ENCODE results near the gene KCNS1. TPM values are rescaled to one million over a fixed set of nuclear protein-coding genes. Genes with fewer than 3 reads are reported as not detected.

Gene KCNS1
- total and polyA plus RNA-seq, 7 donors: 0.14 to 1.1 (median 0.60) TPM; not detected in 4

DNA sequence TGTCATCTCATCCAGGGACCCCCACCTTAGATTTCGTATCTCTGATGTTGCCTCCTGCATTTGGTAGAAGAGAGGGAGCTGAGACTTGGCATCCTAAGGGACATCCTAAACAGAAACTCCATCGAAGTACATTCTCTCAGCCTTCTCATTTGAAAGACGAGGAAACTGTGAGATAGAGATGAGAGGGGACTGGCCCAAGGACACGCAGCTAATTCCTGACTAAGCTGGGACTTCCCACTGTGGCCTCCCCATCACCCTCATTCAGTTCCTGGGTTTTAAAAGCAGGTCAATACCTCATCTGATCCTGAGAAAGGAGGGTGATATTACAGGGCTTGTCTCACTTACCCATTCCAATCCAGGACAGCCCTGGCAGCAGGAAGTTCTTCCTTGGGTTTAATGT, 14.9 kb upstream of the KCNS1 start:
- H3K27ac ChIP-seq: no peak overlapping the region
- DNase-seq: no peak
- H3K4me3 ChIP-seq: no peak overlapping the region
- intact Hi-C loops (cut with DNase I): no loop called here
- H3K27me3 ChIP-seq: peaks cover 0 to 30% (median 0%) of the 10 kb centered on the region in 3 donors
- no peaks in the 10 kb centered on the region for H3K36me3 ChIP-seq
- TF ChIP-seq POLR2A (IDR thresholded peaks at IDR 0.05): no peak
- no peak for TF ChIP-seq EP300 (IDR thresholded peaks at IDR 0.05)
- TF ChIP-seq, protein P1, sequence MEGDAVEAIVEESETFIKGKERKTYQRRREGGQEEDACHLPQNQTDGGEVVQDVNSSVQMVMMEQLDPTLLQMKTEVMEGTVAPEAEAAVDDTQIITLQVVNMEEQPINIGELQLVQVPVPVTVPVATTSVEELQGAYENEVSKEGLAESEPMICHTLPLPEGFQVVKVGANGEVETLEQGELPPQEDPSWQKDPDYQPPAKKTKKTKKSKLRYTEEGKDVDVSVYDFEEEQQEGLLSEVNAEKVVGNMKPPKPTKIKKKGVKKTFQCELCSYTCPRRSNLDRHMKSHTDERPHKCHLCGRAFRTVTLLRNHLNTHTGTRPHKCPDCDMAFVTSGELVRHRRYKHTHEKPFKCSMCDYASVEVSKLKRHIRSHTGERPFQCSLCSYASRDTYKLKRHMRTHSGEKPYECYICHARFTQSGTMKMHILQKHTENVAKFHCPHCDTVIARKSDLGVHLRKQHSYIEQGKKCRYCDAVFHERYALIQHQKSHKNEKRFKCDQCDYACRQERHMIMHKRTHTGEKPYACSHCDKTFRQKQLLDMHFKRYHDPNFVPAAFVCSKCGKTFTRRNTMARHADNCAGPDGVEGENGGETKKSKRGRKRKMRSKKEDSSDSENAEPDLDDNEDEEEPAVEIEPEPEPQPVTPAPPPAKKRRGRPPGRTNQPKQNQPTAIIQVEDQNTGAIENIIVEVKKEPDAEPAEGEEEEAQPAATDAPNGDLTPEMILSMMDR (IDR thresholded peaks at IDR 0.05): no peak
- no peak for TF ChIP-seq POLR2AphosphoS5 (IDR thresholded peaks at IDR 0.05)
- WGBS, 2 donors: 80 to 91% methylated on average over 4 of the region's 4 CpGs
- peaks cover 0 to 3% (median 0%) of the 10 kb centered on the region in 4 donors for H3K9me3 ChIP-seq
- H3K4me1 ChIP-seq: no peaks in the 10 kb centered on the region

DNA sequence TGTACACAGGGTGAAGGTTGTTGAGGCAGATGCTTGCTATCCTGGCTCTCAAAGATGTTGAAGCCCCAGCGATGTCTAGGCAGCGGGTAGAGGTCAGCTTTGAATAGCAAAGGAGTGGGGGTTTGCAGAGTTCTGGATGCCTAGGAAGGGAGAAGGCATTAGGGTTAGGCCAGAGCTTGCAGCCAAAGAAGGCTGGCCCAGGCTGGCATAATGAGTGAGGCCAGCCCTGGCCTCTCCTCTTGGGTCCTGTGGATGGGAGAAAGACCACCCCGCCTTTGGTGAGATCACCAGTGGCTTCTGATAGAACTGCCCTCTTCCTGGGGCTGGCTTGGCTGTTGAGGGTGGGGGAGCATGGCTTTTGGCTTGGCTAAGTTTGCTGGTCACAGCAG, 14.5 kb upstream of the KCNS1 start:
- Histone ChIP-seq H3K27ac (no peak overlapping the region), H3K4me1 (no peaks in the 10 kb centered on the region), H3K27me3 (peaks cover 0 to 31% (median 0%) of the 10 kb centered on the region in 3 donors), H3K4me3 (no peak overlapping the region), H3K9me3 (no peaks in the 10 kb centered on the region), H3K36me3 (no peaks in the 10 kb centered on the region)
- WGBS, 2 donors: 79 to 88% methylated on average over 3 of the region's 3 CpGs
- TF ChIP-seq, protein P1 (IDR thresholded peaks at IDR 0.05): no peak
- no peak for TF ChIP-seq EP300 (IDR thresholded peaks at IDR 0.05)
- TF ChIP-seq POLR2AphosphoS5 (IDR thresholded peaks at IDR 0.05): no peak
- no peak for TF ChIP-seq POLR2A (IDR thresholded peaks at IDR 0.05)
- intact Hi-C loops (cut with DNase I): no loop called here
- no peak for DNase-seq

DNA sequence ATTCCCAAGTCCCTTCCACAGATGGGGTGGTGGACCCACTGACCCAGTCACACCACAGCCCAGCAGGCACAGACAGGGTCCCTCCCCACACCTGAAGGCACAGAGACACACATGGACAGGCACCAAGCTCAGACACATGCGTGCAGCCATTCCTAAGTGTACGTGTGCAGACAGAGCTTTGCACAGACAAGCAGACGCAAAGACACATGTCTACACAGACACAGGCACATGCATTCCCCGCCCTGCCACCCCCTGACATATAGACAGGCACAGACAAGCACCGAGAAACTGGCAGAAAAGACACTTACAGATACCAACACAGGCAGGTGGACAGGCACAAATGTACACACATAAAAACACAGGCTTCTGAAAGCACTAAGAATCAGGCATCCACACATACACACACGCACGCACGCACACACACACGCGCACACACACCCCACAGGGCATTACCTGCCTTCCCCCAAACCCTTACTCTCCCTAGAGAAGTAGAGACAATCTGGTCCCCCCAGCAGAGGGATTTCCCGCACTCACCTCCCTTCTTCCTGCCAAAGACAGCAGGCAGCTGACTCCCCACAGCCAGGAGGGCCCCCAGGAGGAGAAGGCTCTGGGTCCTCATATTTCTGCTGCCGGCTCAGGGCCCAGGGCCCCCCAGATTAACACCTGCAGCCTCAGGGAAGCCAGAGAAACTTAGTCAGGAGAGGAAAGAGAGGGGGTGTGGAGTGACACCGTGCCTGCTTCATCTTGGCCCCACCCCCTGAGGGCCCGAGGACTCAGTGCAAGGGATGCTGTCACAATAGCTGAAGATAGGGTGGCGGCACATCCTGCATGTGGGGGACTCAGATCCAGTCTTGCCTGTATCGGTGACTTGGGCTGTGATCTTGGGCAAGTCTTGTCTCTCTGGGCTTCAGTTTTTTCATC, 13.8 kb upstream of the KCNS1 start, which contains the start of gene WFDC5:
Gene WFDC5, minus strand, starts transcription at position 710 of the 921 bp plus-strand sequence. Its CDS starts 91 bp downstream, at position 619.
- DNase-seq: no peak
- Histone ChIP-seq H3K9me3 (no peaks in the 10 kb centered on the region), H3K4me3 (no peak within 1 kb of the TSS), H3K27ac (no peak within 1 kb of the TSS), H3K4me1 (no peaks in the 10 kb centered on the region), H3K27me3 (peaks cover 0 to 24% (median 0%) of the 10 kb centered on the region in 3 donors), H3K36me3 (no peaks in the 10 kb centered on the region)
- WGBS, 2 donors: 62 to 69% methylated on average over 16 of the region's 16 CpGs
- intact Hi-C loops (cut with DNase I): no loop called here
- TF ChIP-seq EP300 (IDR thresholded peaks at IDR 0.05) (no peak), POLR2AphosphoS5 (IDR thresholded peaks at IDR 0.05) (no peak), POLR2A (IDR thresholded peaks at IDR 0.05) (no peak)
- TF ChIP-seq, protein P1 (IDR thresholded peaks at IDR 0.05): no peak

DNA sequence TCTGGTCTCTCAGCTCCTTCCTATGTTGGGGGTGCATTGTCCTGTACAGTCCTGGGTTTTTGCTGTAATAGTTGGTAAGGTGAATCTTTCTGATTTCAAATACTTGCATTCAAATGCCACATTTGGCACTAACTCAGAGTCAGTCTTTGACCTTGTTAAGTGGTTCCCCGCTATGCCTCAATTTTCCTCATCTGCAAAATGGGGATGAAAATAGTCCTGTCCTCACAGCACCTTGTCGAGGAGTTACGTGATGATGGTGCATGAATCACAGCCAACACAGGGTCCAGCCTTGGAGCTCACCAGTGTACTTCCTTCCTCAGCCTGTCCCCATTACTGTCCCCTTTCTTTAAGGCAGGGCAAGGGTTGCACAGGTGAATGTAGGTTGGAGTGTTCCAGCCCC, 12.9 kb upstream of the KCNS1 start:
- H3K9me3 ChIP-seq: no peaks in the 10 kb centered on the region
- intact Hi-C loops (cut with DNase I): no loop called here
- H3K4me1 ChIP-seq: no peaks in the 10 kb centered on the region
- no peak overlapping the region for H3K4me3 ChIP-seq
- H3K36me3 ChIP-seq: no peaks in the 10 kb centered on the region
- TF ChIP-seq POLR2AphosphoS5 (IDR thresholded peaks at IDR 0.05) (no peak), POLR2A (IDR thresholded peaks at IDR 0.05) (no peak), EP300 (IDR thresholded peaks at IDR 0.05) (no peak)
- TF ChIP-seq, protein P1 (IDR thresholded peaks at IDR 0.05): no peak
- H3K27me3 ChIP-seq: peaks cover 0 to 19% (median 0%) of the 10 kb centered on the region in 3 donors
- DNase-seq: no peak
- H3K27ac ChIP-seq: no peak overlapping the region
- 93 to 96% methylated on average over 3 of the region's 3 CpGs for WGBS, 2 donors

All from sigmoid colon (tissue), 7 donors.